Activated CD8-positive, alpha-beta T cell treated with anti-CD3 and anti-CD28 coated beads, Interleukin-2, amount 10 ng/mL, durations not matched to agents 7 days and 5 days (primary cell): ENCODE data around the gene SLC39A11. TPM values are rescaled to one million over a fixed set of nuclear protein-coding genes. Genes with fewer than 3 reads are reported as not detected.
"Not testable (repeated sequence)": the region's sequence is repeated elsewhere in the genome, so short reads cannot be mapped to it uniquely, and the experiment has no call there.

Experiments used
- ATAC-seq: fragments of 150-1000 bp; cut with Tn5 transposase; one replicate; pipeline ENCODE4 v1.10.0; 2021; ENCODE audit warnings: moderate library complexity
- CTCF ChIA-PET: fragments of 350-600 bp; sonication (Branson Sonifier 250); formaldehyde crosslinking; loops from one replicate; lab custom pipeline; 2021; ENCODE audit warnings: antibody characterized with exemption; lab: Charles Lee
- POLR2A ChIA-PET: fragments of 350-600 bp; sonication (Branson Sonifier 250); formaldehyde crosslinking; loops from one replicate; lab custom pipeline; 2021; ENCODE audit warnings: antibody characterized with exemption; lab: Charles Lee
- DNase-seq: peaks from one replicate; pipeline ENCODE4 v3.0.0-alpha.2; 2020
- H3K27ac Mint-ChIP-seq: one replicate; pipeline ENCODE4 v1.8.0; 2021; ENCODE audit warnings: mild to moderate bottlenecking, mixed read lengths
- H3K27me3 Mint-ChIP-seq: one replicate; pipeline ENCODE4 v1.8.0; 2021; ENCODE audit warnings: low read depth, mixed read lengths
- H3K36me3 Mint-ChIP-seq: one replicate; pipeline ENCODE4 v1.8.0; 2021; ENCODE audit warnings: low read depth, mixed read lengths
- H3K4me1 Mint-ChIP-seq: one replicate; pipeline ENCODE4 v1.8.0; 2021; ENCODE audit warnings: low read depth, mixed read lengths
- H3K4me3 Mint-ChIP-seq: one replicate; pipeline ENCODE4 v1.8.0; 2021; ENCODE audit warnings: mild to moderate bottlenecking, mixed read lengths
- H3K9me3 Mint-ChIP-seq: one replicate; pipeline ENCODE4 v1.8.0; 2022; ENCODE audit warnings: mixed read lengths; ENCODE audit not compliant: insufficient read depth
- total RNA-seq, 2 experiments: library from RNA; stranded (reverse); gene quantifications; one replicate each; pipeline ENCODE4 v1.2.3, GENCODE V29; 2021

The SLC39A11 gene
- total RNA-seq, 2 experiments from 2014 or later, result 20.2 to 20.5 TPM

DNA sequence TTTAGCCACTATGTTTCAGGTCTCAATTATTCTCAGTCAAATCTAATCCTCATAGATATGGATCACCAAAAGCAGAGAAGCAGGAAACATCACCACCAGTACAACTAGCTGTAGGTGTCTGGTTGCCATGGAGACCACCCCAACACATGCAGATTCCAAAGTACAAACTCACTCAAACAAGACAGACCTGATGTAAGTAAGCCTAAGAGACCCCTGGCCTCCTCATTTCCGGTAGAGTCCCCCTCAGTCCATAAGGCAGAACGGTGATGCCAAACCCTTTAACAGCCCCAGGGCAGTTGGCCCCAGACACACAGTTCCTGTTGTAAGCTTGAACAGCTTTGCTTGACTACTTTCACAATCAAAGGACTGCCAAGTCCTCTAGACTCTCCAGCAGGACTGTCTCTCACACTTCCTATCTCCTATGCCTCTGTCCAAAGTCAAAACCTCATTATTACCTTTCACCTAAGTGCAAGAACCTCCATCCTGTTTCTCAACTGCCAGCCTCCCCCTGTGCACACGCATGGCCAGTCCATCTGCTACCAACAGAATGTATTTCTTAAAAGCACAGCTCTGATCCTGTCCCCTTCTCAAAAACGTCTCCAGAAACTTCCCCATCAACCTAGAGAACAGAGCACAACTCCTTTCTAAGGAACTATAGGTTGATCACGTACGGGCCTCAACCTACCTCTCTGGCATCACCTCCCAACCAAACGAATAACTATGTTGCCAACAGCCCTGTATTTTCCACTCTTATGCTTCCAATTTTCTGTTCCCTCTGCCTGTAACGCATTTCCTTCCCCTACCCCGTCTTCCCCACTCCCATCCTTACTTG lies 23.9 kb downstream of the SLC39A11 start:
- H3K27ac Mint-ChIP-seq, result no peak overlapping the region

GRCh38 chr17:73067699-73068098 lies 24.8 kb downstream of the SLC39A11 start:
- POLR2A ChIA-PET, H3K4me3 Mint-ChIP-seq, H3K9me3 Mint-ChIP-seq, CTCF ChIA-PET, DNase-seq, H3K36me3 Mint-ChIP-seq, ATAC-seq, H3K27me3 Mint-ChIP-seq, H3K27ac Mint-ChIP-seq, H3K4me1 Mint-ChIP-seq: not testable (repeated sequence)

More for the DNA sequence above, 23.9 kb downstream of the SLC39A11 start:
- H3K9me3 Mint-ChIP-seq, result no peaks in the 10 kb centered on the region
- ATAC-seq, result no peak
- POLR2A ChIA-PET, result interaction anchor here (1.1 kb wide), 1 partner anchor 476 kb away, joined by 3 read pairs; no protein-coding TSS in a partner anchor
- DNase-seq, result no peak
- H3K4me3 Mint-ChIP-seq, result no peak overlapping the region
- peaks cover 7% of the 10 kb centered on the region for H3K36me3 Mint-ChIP-seq
- CTCF ChIA-PET, result no interaction called here
- H3K27me3 Mint-ChIP-seq, result no peaks in the 10 kb centered on the region
- peaks cover 3% of the 10 kb centered on the region for H3K4me1 Mint-ChIP-seq

GRCh38 chr17:73067075-73067474 lies 25.4 kb downstream of the SLC39A11 start:
- ChIA-PET POLR2A (no interaction called here), CTCF (no interaction called here)
- Mint-ChIP-seq H3K9me3 (no peaks in the 10 kb centered on the region), H3K4me3 (no peak overlapping the region), H3K27ac (no peak overlapping the region), H3K36me3 (peaks cover 7% of the 10 kb centered on the region), H3K27me3 (no peaks in the 10 kb centered on the region), H3K4me1 (peaks cover 3% of the 10 kb centered on the region)
- ATAC-seq (no peak), DNase-seq (no peak)

DNA sequence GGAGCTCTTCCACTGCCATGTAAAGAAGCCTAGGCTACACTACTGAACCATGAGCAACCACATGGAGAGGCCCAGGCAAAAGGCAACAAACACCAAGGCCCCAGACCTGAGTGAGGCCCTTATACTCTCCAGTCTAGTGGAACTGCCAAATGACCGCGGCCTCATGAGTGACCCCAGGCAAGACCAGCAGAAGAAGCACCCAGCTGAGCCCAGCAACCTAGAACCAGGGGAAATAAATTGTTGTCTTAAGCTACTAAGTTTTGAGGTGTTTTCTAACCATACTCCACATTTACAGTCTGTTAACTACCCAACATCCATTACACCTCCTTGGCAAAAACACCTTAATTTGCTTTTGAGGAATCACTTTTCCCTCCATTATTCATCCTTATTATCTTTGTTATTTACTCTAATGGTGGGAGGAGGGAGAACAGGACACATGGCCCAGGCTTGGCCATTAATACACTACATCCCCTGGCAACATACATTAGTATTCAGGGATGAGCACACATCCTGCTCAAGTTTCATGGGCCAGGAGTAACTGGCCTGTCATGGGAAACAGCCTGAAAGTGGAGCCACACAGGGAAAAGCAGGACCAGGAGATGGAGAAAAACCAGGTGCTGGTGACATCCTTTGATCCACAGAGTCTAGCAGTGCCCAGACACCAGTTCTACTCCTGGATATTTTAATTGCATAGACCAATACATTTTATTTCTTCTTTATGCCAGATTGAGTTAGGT lies 26.2 kb downstream of the SLC39A11 start:
- Mint-ChIP-seq H3K4me3 (no peak overlapping the region), H3K9me3 (no peaks in the 10 kb centered on the region), H3K4me1 (peaks cover 3% of the 10 kb centered on the region), H3K36me3 (peaks cover 2% of the 10 kb centered on the region), H3K27ac (no peak overlapping the region), H3K27me3 (no peaks in the 10 kb centered on the region)
- DNase-seq (no peak), ATAC-seq (no peak)
- ChIA-PET POLR2A (no interaction called here), CTCF (interaction anchor here (1.0 kb wide), 1 partner anchor 80 kb away, joined by 5 read pairs; no protein-coding TSS in a partner anchor)

DNA sequence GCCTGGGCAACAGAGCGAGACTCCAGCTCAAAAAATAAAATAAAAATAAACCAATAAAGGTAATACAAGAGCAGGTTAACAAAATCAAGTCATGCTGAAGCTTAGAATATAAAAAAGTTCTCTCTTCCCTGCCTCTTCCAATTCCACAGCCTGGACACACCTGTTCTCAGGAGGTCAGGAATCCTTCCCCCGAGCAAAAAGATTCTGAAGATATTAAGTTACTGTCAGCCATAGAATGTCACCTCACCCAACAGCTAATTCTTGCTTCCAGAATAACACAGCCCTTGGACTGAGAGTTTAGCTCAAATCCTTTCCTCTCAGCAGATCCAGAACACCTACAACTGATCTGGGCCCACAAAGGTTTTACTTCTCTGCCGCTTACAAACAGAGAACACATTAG lies 27.1 kb downstream of the SLC39A11 start:
- ATAC-seq (no peak), DNase-seq (no peak)
- Mint-ChIP-seq H3K36me3 (peaks cover 2% of the 10 kb centered on the region), H3K27me3 (no peaks in the 10 kb centered on the region), H3K9me3 (no peaks in the 10 kb centered on the region), H3K4me1 (peaks cover 3% of the 10 kb centered on the region), H3K4me3 (no peak overlapping the region), H3K27ac (no peak overlapping the region)
- ChIA-PET POLR2A (no interaction called here), CTCF (no interaction called here)

- Mint-ChIP-seq H3K27ac (no peak overlapping the region), H3K27me3 (no peaks in the 10 kb centered on the region), H3K36me3 (peaks cover 2% of the 10 kb centered on the region), H3K4me3 (no peak overlapping the region), H3K4me1 (peaks cover 3% of the 10 kb centered on the region), H3K9me3 (no peaks in the 10 kb centered on the region)
- ChIA-PET POLR2A (no interaction called here), CTCF (no interaction called here)
- DNase-seq, result no peak
- ATAC-seq, result no peak
These were observed 28.2 kb downstream of the SLC39A11 start for GRCh38 chr17:73064084-73064938.

DNA sequence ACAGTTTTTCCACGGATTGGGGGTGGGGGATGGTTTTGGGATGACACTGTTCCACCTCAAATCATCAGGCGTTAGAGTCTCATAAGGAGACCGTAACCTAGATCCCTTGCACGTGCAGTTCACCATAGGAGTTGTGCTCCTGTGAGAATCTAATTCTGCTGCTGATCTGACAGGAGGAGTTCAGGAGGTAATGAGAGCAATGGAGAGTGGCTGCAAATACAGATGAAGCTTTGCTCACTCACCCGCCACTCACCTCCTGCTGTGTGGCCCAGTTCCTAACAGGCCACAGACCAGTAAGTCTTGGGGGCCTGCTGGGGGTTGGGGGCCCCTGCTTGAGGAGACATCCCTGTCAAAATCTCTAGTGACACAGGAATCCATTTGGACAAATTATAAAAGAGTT lies 29.8 kb downstream of the SLC39A11 start:
- ATAC-seq (no peak), DNase-seq (no peak)
- ChIA-PET CTCF (no interaction called here), POLR2A (no interaction called here)
- H3K27ac Mint-ChIP-seq, result no peak overlapping the region
- H3K4me3 Mint-ChIP-seq, result no peak overlapping the region
- H3K36me3 Mint-ChIP-seq, result no peaks in the 10 kb centered on the region
- no peaks in the 10 kb centered on the region for H3K27me3 Mint-ChIP-seq
- no peaks in the 10 kb centered on the region for H3K9me3 Mint-ChIP-seq
- peaks cover 3% of the 10 kb centered on the region for H3K4me1 Mint-ChIP-seq

- ATAC-seq (no peak), DNase-seq (no peak)
- H3K27me3 Mint-ChIP-seq, result no peaks in the 10 kb centered on the region
- H3K9me3 Mint-ChIP-seq, result no peaks in the 10 kb centered on the region
- no peak overlapping the region for H3K4me3 Mint-ChIP-seq
- no peaks in the 10 kb centered on the region for H3K36me3 Mint-ChIP-seq
- ChIA-PET CTCF (no interaction called here), POLR2A (no interaction called here)
- no peak overlapping the region for H3K27ac Mint-ChIP-seq
- H3K4me1 Mint-ChIP-seq, result peaks cover 3% of the 10 kb centered on the region
These were observed 31.3 kb downstream of the SLC39A11 start for GRCh38 chr17:73061161-73061560.

- no peak for DNase-seq
- no peaks in the 10 kb centered on the region for H3K9me3 Mint-ChIP-seq
- H3K36me3 Mint-ChIP-seq, result no peaks in the 10 kb centered on the region
- ChIA-PET CTCF (no interaction called here), POLR2A (no interaction called here)
- H3K27me3 Mint-ChIP-seq, result no peaks in the 10 kb centered on the region
- H3K4me1 Mint-ChIP-seq, result peaks cover 3% of the 10 kb centered on the region
- no peak overlapping the region for H3K4me3 Mint-ChIP-seq
- no peak for ATAC-seq
- H3K27ac Mint-ChIP-seq, result no peak overlapping the region
These were observed 31.8 kb downstream of the SLC39A11 start for GRCh38 chr17:73060721-73061120.

GRCh38 chr17:73059713-73060112 lies 32.8 kb downstream of the SLC39A11 start:
- POLR2A ChIA-PET, ATAC-seq, CTCF ChIA-PET, DNase-seq, H3K36me3 Mint-ChIP-seq, H3K4me3 Mint-ChIP-seq, H3K4me1 Mint-ChIP-seq, H3K9me3 Mint-ChIP-seq, H3K27ac Mint-ChIP-seq, H3K27me3 Mint-ChIP-seq: not testable (repeated sequence)

DNA sequence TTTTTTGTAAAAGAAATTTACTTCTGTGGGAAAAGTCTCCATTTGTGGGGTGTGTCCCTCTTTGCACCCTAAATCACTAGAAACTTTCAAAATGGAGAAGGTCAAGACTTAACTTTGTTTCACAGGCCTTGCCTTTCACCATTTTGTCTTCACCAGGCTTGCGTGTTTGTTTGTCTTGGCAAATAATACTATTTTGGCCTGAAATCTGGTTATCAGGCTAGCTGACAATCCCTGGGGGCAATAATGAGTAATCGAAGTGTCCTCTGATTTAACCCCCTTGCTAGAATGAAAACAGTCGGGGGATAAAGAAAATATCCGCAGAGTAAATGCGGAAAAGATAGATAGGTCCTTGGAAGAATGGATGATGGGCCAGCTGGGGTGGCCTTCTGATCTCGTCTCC lies 34.5 kb downstream of the SLC39A11 start:
- H3K4me1 Mint-ChIP-seq, result no peaks in the 10 kb centered on the region
- H3K9me3 Mint-ChIP-seq, result no peaks in the 10 kb centered on the region
- no peak overlapping the region for H3K4me3 Mint-ChIP-seq
- DNase-seq, result no peak
- no peaks in the 10 kb centered on the region for H3K27me3 Mint-ChIP-seq
- ChIA-PET POLR2A (no interaction called here), CTCF (no interaction called here)
- H3K27ac Mint-ChIP-seq, result no peak overlapping the region
- ATAC-seq, result no peak
- H3K36me3 Mint-ChIP-seq, result no peaks in the 10 kb centered on the region
